ENCODE data around the gene MEIS2.

MEIS2 gene

GRCh38 chr15:37041042-37041441, 59.3 kb downstream of the MEIS2 start:
- DNase-seq (ENCODE audit: low read depth in 2 of 2) = no peak

GRCh38 chr15:37040072-37040742, 60.1 kb downstream of the MEIS2 start:
- no peak for DNase-seq (ENCODE audit: low read depth in 2 of 2)

DNA sequence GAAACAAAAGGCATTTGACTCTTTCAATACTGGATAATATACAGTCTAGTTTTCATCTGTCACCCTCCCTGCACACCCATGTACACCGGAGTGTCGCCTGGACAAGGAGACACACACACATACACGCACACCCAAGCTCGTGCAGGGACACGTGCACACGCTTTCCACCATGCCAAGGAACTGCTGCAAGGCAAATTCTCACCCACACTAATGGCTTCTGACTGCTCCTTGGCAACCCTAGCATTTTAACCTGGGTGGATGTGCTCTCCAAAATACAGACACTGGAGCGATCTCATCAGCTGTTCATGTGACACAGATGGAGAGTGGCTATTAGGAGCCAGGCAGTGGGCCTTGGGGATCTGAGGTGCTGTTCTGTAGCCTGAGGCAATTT, 61.6 kb downstream of the MEIS2 start:
- DNase-seq (ENCODE audit: low read depth in 2 of 2) = no peak

- no peak for DNase-seq (ENCODE audit: low read depth in 2 of 2)
These were observed 62.3 kb downstream of the MEIS2 start for GRCh38 chr15:37037850-37038715.

- no peak for DNase-seq (ENCODE audit: low read depth in 2 of 2)
These were observed 63.2 kb downstream of the MEIS2 start for GRCh38 chr15:37037071-37037655.

DNA sequence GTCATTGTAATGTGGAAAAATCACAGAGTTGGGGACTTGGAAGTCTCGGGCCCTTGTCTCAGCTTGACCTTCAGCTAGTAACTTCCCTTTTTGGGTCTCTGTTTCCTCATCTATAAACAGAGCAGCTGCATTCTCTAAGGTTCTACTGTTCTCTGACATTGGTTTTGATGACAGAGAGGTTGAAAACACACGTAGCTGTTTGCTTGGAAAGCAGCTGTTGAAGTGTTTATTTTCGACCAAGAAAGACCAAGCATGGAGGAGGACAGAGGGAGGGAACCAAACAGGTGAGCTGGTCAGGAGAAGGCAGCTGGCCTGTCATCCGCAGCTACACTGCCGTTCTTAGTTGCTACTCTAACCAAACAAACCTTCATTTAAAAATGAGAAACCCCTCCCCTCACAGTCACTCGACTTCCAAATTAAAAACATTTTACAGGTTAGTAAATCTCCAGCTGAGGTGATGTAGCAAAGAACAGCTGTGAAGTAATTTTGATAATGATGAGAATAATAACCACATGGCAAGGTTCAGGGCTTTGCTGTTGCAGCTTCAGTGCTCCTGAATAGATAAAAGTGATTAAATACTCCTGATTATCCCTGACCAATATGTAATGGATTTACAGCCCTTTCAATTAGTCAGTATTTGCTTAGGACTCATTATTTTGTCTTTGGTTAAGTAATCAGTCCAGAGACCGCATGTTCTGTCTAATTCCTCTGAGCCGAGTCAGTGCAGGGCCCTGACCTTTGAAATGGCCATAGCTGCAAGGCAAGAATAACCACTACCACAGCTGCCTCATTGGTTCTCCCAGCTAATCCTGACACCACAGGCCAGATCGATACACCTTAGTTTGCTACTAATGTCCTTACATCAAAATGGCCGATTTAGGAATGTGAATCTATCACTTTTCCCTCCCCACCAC, 65.3 kb downstream of the MEIS2 start:
- DNase-seq (ENCODE audit: low read depth in 2 of 2) = no peak

DNA sequence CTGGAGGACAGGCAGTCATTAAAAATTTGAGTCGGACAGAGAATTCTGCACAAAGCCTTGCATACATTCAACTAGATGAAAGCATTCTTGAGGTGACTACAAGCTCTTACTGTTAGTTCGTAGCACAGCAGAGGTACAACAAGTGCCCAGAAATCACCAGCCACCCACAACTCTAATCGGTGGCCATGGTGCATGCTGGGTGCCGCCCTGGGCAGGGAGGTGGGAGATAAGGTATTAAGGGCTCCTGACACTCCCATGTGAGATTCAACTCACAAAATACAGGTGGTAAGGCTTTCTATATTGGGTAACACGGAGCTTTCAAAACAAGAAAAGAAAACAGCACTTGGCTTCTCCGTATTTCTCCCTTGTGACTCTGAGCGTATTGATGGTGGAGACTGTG, 66.0 kb downstream of the MEIS2 start:
- DNase-seq (ENCODE audit: low read depth in 2 of 2) = no peak

- DNase-seq (ENCODE audit: low read depth in 2 of 2) = no peak
These were observed 68.1 kb downstream of the MEIS2 start for GRCh38 chr15:37032091-37032775.

GRCh38 chr15:37031198-37031597, 69.2 kb downstream of the MEIS2 start:
- no peak for DNase-seq (ENCODE audit: low read depth in 2 of 2)

- DNase-seq (ENCODE audit: low read depth in 2 of 2) = no peak
These were observed 71.6 kb downstream of the MEIS2 start for GRCh38 chr15:37028625-37029296.

DNA sequence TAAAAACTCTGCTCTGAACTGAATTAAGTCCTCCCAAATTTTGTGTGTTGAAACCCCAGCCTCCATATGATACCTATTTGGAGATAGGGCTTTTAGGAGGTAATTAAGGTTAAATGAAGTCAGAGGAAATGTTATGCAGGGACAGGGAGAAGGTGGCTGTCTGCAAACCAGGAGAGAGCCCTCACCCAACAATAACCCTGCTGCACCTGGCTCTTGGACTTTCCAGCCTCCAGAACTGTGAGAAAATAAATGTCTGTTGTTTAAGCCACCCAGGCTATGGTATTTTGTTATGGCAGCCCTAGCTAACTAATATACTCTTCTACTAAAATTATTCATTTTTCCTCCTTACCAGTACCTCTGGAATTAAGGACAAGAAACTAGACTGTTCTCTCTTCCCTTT, 79.5 kb downstream of the MEIS2 start:
- DNase-seq (ENCODE audit: low read depth in 2 of 2) = no peak

DNA sequence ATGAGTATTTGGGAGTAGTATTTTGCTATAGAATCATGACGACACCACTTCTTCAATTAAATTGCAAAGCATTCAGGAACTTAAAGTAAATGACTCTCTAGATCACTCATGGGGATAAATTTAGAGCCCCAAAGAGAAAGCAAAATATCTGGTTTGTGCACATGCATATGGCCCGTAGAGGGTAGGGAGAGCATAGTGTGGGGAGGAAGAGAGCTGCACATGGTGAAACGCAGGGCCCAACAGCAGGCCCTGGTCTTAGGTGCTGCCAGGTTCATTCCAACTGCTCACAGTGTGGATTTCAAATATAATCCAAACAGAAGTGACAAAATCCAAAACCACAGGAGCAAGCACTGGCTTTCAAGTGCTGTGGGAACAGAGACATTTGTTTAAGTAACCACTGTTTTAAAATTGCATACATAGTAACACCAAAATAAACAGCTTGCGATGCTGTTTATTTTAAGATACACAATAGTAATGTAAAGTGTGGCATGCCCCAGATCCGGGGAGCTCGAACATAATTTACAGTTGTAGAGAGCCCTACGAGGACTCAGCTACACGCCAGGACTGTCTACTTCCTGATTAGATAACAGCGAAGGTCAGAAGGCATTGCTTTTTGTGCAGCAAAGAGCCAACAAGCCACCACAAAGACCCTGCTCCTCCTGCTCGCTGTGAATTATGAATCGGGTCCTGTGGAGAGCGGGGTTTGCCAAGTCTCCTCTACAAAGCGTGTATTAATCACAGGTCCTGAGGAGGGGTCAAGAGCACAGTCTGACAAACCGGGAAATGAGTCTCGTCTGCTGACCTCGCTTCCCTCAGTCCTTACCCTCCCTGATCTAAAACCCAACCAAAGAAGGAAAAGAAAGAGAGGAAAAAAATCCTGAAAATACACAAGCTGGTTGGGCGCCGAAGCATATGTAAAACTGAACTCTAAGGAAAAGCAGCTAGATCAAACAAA, 80.6 kb downstream of the MEIS2 start:
- no peak for DNase-seq (ENCODE audit: low read depth in 2 of 2)

- no peak for DNase-seq (ENCODE audit: low read depth in 2 of 2)
These were observed 83.2 kb downstream of the MEIS2 start for GRCh38 chr15:37017031-37017625.

DNA sequence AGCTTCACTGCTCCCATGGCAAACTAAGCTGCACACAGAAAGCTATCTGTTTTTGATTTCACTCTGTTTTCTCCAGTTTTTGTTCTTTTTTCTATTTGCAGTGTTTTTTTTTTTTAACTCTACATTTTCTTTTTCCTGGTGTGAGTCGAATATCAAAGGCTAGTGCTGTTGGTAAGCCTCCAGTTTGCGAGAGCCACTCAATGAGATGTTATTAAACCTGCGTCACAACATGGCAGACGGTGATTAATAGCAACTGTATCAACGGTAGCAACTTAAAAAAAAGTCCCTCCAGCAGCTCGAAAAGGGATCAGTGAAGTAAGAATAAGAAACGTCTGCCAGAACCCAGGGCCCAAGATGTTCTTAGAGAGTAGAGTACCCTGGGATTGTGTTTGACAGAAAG, 84.1 kb downstream of the MEIS2 start:
- no peak for DNase-seq (ENCODE audit: low read depth in 2 of 2)

DNA sequence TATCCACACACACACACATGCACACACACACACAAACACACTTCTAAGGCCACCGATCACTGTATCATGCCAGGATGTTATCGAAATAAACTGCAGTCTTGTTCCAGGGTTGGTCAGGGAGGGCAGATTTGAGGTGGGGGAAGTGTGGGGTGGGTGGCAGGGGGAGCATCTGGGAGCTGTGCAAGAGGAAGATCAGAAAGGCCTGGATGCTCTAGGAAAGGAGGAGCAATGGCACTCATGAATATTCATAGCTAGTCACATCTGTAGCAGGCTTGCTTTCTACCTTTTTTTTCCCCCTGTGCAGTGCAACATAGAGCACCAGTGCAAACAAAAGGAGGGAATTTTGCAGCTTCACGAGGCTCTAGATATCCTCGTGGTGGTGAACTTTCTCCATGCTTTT, 84.9 kb downstream of the MEIS2 start:
- no peak for DNase-seq (ENCODE audit: low read depth in 2 of 2)

DNA sequence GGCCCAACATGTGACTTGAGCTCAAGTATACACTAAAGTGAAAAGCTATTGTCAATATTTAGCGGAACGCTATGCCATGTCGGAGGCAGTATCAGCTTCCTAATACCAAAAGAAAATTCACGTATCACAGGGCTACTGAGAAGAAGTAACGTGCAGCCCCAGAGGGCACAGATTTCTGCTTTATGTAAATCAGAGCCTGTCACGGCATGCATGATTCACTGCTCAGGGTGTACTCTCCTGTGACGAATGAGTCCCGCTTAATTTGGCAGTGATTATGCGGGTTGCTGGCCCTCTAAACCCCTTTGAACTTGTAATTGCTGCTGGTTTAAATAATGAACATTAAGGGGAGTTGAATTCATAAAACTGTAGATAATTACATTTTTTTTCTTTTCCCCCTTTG, 85.3 kb downstream of the MEIS2 start:
- DNase-seq (ENCODE audit: low read depth in 2 of 2) = no peak

GRCh38 chr15:37014566-37014965, 85.8 kb downstream of the MEIS2 start:
- no peak for DNase-seq (ENCODE audit: low read depth in 2 of 2)

DNA sequence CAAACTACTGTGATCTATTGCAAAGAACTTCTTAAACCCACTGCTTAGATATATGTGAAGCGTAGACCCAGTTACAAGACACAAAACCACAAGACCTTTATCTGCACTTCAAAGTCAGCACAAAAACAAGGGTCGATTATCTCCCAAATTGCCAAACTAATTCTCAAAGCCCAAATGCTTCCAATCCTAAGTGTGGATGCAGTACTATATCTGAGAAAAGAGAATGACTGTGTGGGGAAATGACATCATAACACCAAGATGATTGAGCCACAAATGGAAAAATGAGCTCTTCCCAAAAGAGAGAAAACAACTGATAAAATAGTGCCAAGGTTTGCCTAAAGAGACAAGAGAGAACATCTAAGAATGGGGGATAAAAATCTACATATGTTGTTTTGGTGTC, 86.2 kb downstream of the MEIS2 start:
- DNase-seq (ENCODE audit: low read depth in 2 of 2) = no peak

GRCh38 chr15:37010595-37010994, 89.8 kb downstream of the MEIS2 start:
- no peak for DNase-seq (ENCODE audit: low read depth in 2 of 2)
